ENCODE data around the gene PRMT6.

The PRMT6 gene

DNA sequence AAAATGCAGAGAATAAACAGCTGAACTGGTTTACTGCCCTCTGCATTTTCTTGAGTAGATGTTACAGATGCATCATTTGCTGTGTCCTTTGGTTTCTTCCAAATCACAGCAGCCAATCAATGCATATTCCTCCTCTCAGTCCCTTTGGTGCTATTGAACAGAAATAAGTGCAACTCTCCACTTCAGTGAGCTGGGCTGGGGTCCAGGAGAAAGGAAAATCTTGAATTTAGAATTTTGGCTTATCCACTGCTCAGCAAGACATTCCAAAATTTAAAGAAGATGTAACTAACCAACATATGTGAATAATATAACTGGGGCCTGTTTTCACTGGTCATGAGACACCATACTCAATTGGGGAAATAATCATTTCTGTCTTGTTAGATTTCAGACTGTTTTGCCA, 39.2 kb downstream of the PRMT6 start:
- DNase-seq: no peak

DNA sequence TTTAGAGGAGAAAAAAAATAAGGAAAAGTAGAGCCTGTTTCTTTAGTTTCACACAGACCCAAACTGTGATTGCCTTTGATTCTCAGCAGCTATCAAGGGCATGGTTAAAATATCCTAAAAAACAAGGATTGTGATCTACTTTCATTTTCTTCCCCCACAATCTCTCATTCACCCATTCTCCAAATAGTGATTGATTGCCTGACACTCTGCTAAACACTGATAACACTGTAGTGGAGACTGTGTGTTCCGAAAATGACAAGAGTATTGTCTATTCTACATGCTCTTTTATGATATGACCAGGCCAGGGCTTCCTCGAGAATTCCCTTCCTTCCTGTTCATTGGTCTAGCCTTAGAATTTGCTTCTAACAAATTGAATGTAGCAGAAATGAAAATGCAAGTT, 40.2 kb downstream of the PRMT6 start:
- DNase-seq: no peak

DNA sequence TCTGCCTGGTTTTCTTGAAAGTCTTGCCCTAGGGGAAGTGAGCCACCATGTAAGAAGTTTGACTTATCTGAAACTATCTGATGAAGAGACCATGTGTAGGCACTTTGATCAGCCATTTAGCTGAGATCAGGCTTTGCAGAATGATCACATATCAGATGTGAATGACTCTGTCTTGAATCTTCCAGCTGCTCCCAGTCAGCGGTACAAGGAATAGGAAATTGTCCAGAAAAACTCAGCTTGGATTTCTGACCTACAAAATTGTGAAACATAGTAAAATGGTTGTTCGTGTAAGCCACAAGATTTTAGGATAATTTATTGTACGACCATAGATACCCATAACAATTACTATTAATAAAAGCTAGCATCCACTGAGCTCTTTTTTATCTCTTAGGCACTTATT, 42.5 kb downstream of the PRMT6 start:
- no peak for DNase-seq

DNA sequence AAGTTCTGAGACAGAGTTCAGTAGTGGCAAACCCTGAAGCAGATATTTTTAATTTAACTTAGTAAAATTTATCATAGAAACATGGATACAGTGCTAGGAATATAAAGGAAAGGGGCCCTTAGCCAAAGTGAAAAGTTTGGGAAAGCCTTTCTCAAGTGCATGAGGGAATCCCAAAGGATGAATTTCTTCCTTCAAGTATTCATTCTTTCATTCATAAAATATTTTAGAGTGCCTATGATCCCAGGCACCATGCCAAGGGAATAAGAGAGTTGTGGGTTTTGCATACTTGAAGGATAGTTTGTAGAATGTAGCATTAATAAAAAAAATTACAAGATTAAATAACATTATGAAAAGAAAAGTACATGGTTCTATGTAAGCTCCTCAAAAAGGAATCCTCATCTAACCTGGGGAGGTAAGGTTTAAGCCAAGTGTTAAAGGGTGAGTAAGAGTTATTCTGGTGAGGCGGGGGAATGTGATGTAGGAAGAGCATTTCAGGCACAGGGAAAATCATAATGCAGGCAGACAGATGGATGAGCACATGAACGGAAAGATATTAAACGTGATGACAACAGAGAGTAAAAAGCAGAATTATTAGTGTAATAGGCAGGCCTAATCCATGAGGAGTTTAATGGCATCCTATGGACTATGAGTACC, 44.0 kb downstream of the PRMT6 start:
- DNase-seq: no peak

DNA sequence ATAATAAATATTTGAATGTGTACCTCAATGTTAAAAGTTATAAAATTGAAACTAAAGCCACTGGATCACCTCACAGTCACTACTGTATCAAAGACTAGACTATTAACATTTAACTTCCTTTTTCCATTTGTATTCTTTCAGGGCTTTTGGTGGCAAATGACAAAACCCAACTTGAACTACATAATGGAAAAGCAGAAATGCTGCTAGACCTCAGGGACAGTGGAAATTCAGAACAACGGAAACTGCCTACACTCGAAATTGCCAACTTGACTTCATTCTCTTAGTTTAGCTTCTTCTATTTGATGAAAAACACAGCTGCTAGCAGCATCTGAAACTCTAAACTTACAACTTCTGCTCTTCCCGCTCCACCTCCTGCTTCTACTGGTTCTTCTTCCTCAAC, 49.4 kb downstream of the PRMT6 start:
- no peak for DNase-seq

Measured in activated CD4-positive, alpha-beta T cell treated with anti-CD3 and anti-CD28 coated beads for 48 hours (primary cell).